ENCODE results near the gene AK9. TPM values are rescaled to one million over a fixed set of nuclear protein-coding genes. Genes with fewer than 3 reads are reported as not detected.

AK9 gene
- total and polyA plus RNA-seq, 10 of the 15 experiments (the other 5 are each of a cell fraction or from before 2014, with no cell fraction given) = 2.1 to 7.4 (median 4.2) TPM

DNA sequence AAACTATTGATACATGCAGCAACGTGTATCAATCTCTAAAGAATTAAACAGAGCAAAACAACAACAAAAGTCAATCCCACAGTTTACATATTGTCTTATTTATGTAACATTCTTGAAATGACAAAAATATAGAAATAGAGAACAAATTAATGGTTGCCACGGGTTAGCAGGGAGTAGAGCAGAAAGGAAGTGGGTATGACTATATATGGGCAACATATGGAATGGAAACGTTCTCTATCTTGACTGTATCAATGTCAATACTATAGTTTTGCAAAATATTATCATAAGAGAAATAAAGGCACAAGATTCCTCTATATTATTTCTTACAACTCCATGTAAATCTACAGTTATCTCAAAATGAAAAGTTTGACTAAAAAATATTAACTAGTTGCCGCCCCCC, 12.8 kb downstream of the AK9 start:
- no peak overlapping the region for H3K27ac ChIP-seq (ENCODE audit: control insufficient read depth, insufficient read depth)
- no peak overlapping the region for H3K4me2 ChIP-seq (ENCODE audit: control insufficient read depth, insufficient read depth)
- H3K36me3 ChIP-seq (ENCODE audit: control insufficient read depth in 2 of 2, insufficient read depth in 2 of 2, low read length in 1 of 2) = no peaks in the 10 kb centered on the region
- in situ Hi-C loops (cut with MboI) = no loop called here
- no peaks in the 10 kb centered on the region for H3K27me3 ChIP-seq (replicated peaks in 1 of 2; ENCODE audit: control insufficient read depth in 2 of 2, insufficient read depth in 2 of 2, low read length in 1 of 2)
- peaks cover 3% of the 10 kb centered on the region; the same call in 1 of the 2 replicates for H3K4me1 ChIP-seq (ENCODE audit: control insufficient read depth, insufficient read depth, low read length)
- no peak for DNase-seq (ENCODE audit: low read depth, low spot score)
- POLR2A ChIA-PET = no interaction called here
- FAIRE-seq = no peak
- SMC1A ChIA-PET (ENCODE audit: uncharacterized antibody, unreplicated experiment) = interaction anchor here (1.7 to 1.8 kb wide), 2 partner anchors 8 to 362 kb away, joined by 3 to 5 read pairs; no protein-coding TSS in a partner anchor
- 64% methylated on average over 4 of the region's 4 CpGs for WGBS (ENCODE audit: insufficient coverage, insufficient replicate concordance, low lambda C conversion rate, missing lambda C conversion rate)
- RAD21 ChIA-PET (ENCODE audit: unreplicated experiment) = interaction anchor here (1.2 to 1.7 kb wide), 2 partner anchors 13 to 15 kb away, joined by 4 to 5 read pairs; partner anchors contain the start of genes AK9 and FIG4
- no peak overlapping the region for H2AFZ ChIP-seq (ENCODE audit: control insufficient read depth, low read depth, low read length)
- no peaks in the 10 kb centered on the region; the same call in 2 of the 3 replicates for H3K9me3 ChIP-seq (replicated peaks; ENCODE audit: control insufficient read depth, insufficient read depth, low read length)
- H3K9ac ChIP-seq (ENCODE audit: control insufficient read depth, insufficient read depth, low read length) = no peak overlapping the region
- CTCF ChIA-PET = interaction anchor here (2.0 kb wide), 1 partner anchor 361 kb away, joined by 8 read pairs; no protein-coding TSS in a partner anchor
- no peaks in the 10 kb centered on the region for H4K20me1 ChIP-seq (ENCODE audit: control insufficient read depth, insufficient read depth)
- intact Hi-C loops (cut with micrococcal nuclease; ENCODE audit: unreplicated experiment) = no loop called here
- no peaks in the 10 kb centered on the region for H3K79me2 ChIP-seq (ENCODE audit: control insufficient read depth, insufficient read depth, low read length)
- ATAC-seq = no peak
- 0 out of 4 replicates have a peak, but pooled peaks of 1 of the 2 experiments have one; percentile 14 for TF ChIP-seq SRF (IDR thresholded peaks at IDR 0.05; ENCODE audit: low read depth in 2 of 2, low read length in 2 of 2)
- no peak for TF ChIP-seq SMAD1 (IDR thresholded peaks at IDR 0.05; ENCODE audit: low read depth, partially characterized antibody)
- H3K4me3 ChIP-seq = no peak overlapping the region
- no TSS peak for BruUV-seq (replicated peaks)

DNA sequence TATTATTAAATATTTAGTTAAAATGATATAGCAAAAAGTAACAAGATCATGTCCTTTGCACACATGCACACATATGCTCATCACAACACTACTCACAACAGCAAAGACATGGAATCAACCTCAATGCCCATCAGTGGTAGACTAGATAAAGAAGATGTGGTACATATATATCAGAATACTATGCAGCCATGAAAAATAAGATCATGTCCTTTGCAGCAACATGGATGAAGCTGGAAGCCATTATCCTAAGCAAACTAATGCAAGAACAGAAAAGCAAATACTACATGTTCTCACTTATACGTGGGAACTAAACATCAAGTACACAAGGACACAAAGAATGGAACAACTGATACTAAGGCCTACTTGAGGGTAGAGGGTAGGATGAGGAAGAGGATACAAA, 14.3 kb downstream of the AK9 start:
- no TSS peak for BruUV-seq (replicated peaks)
- Histone ChIP-seq H3K36me3 (ENCODE audit: control insufficient read depth in 2 of 2, insufficient read depth in 2 of 2, low read length in 1 of 2) (no peaks in the 10 kb centered on the region), H3K79me2 (ENCODE audit: control insufficient read depth, insufficient read depth, low read length) (no peaks in the 10 kb centered on the region), H3K9me3 (replicated peaks; ENCODE audit: control insufficient read depth, insufficient read depth, low read length) (no peaks in the 10 kb centered on the region; the same call in 2 of the 3 replicates), H3K27ac (ENCODE audit: control insufficient read depth, insufficient read depth) (no peak overlapping the region), H3K27me3 (replicated peaks in 1 of 2; ENCODE audit: control insufficient read depth in 2 of 2, insufficient read depth in 2 of 2, low read length in 1 of 2) (no peaks in the 10 kb centered on the region), H4K20me1 (ENCODE audit: control insufficient read depth, insufficient read depth) (no peaks in the 10 kb centered on the region), H3K9ac (ENCODE audit: control insufficient read depth, insufficient read depth, low read length) (no peak overlapping the region), H3K4me3 (no peak overlapping the region), H2AFZ (ENCODE audit: control insufficient read depth, low read depth, low read length) (no peak overlapping the region), H3K4me2 (ENCODE audit: control insufficient read depth, insufficient read depth) (no peak overlapping the region), H3K4me1 (ENCODE audit: control insufficient read depth, insufficient read depth, low read length) (peaks cover 3% of the 10 kb centered on the region; the same call in 1 of the 2 replicates)
- TF ChIP-seq NFYA (IDR thresholded peaks at IDR 0.05; ENCODE audit: borderline replicate concordance, low read depth, low read length) = no peak
- no peak for TF ChIP-seq SMAD1 (IDR thresholded peaks at IDR 0.05; ENCODE audit: low read depth, partially characterized antibody)
- TF ChIP-seq CHD1 (IDR thresholded peaks at IDR 0.05; ENCODE audit: low read depth, low read length) = no peak
- no peak for TF ChIP-seq CBX5 (IDR thresholded peaks at IDR 0.05; ENCODE audit: low read depth)
- no peak for TF ChIP-seq NKRF (conservative IDR thresholded peaks at IDR 0.05)
- TF ChIP-seq RBBP5 (conservative IDR thresholded peaks at IDR 0.05) = no peak
- no peak for TF ChIP-seq POU2F2 (IDR thresholded peaks at IDR 0.05; ENCODE audit: borderline replicate concordance, low read depth, low read length)
- TF ChIP-seq NR2F1 (conservative IDR thresholded peaks at IDR 0.05) = no peak
- TF ChIP-seq SMARCA5 (IDR thresholded peaks at IDR 0.05) = no peak
- TF ChIP-seq BRCA1 (IDR thresholded peaks at IDR 0.05; ENCODE audit: low read depth, low read length) = no peak
- TF ChIP-seq PML (IDR thresholded peaks at IDR 0.05; ENCODE audit: low read length) = no peak
- TF ChIP-seq IRF4 (IDR thresholded peaks at IDR 0.05; ENCODE audit: low read depth, low read length) = no peak
- no peak for TF ChIP-seq NFYB (IDR thresholded peaks at IDR 0.05; ENCODE audit: insufficient read depth, low read depth, low read length)
- ChIA-PET SMC1A (ENCODE audit: uncharacterized antibody, unreplicated experiment) (interaction anchor here (1.4 kb wide), 1 partner anchor 21 kb away, joined by 4 read pairs; no protein-coding TSS in a partner anchor), CTCF (no interaction called here), RAD21 (ENCODE audit: unreplicated experiment) (no interaction called here), POLR2A (no interaction called here)
- in situ Hi-C loops (cut with MboI) = no loop called here
- WGBS (ENCODE audit: insufficient coverage, insufficient replicate concordance, low lambda C conversion rate, missing lambda C conversion rate) = 96% methylated on average over 1 of the region's 1 CpG
- DNase-seq (ENCODE audit: low read depth, low spot score) = no peak
- ATAC-seq = no peak
- intact Hi-C loops (cut with micrococcal nuclease; ENCODE audit: unreplicated experiment) = no loop called here
- peak; percentile 35 for FAIRE-seq

Measured in GM12878 (cell line).